IPS-11a (cell line): ENCODE results near the gene PSMD8.
"Not testable (repeated sequence)": the region's sequence is repeated elsewhere in the genome, so short reads cannot be mapped to it uniquely, and the experiment has no call there.

Experiments used
- H3K4me3 ChIP-seq: one replicate; pipeline ENCODE4 v1.5.1; 2013; ENCODE audit warnings: low read depth, low read length, control low read depth

PSMD8 gene

DNA sequence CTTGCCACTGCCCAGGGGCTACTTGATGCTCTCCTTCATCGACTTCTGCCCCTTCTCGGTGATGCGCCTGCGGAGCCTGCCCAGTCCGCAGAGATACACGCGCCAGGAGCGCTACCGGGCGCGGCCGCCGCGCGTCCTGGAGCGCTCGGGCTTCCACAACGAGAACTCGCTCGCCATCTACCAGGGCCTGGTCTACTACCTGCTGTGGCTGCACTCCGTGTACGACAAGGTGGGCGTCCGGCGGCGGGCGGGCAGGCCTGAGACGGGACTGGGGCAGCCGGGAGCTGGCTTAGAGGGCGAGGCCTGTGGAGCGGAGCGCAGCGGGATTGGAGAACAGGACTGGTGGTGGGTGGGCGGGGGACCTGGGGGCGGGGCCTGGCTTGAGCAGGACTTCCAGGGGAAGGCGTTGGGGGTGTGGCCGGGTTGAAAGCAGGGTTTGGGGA, 12.7 kb upstream of the PSMD8 start:
- peak overlapping the region; percentile 80 for H3K4me3 ChIP-seq

DNA sequence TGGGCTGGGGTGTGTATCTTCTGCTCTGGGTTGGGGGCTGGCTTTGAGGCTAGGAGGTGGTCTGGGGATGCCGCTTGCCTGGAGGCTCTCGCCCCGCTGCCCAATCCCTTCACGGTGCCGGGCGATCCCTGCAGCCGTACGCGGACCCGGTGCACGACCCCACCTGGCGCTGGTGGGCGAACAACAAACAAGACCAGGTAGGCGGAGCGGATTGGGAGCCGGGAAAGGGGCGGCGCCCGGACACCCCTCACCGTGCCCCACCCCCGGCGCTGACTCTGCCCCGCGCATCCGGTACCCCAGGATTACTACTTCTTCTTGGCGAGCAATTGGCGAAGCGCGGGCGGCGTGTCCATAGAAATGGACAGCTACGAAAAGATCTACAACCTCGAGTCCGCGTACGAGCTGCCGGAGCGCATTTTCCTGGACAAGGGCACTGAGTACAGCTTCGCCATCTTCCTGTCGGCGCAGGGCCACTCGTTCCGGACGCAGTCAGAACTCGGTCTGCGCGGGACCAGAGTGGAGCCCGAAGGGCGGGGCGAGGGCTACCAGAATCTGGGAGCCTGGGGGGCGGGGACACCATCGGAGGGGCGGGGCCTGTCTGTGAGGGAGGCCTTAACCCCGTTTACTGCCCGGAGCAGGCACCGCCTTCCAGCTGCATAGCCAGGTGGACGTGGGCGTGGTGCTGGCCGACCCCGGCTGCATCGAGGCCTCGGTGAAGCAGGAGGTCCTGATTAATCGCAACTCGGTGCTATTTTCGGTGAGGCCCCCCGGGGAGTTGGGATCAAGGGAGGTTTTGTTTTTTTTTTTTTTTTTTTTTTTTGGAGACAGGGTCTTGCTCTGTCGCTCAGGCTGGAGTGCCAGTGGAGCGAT, 12.1 kb upstream of the PSMD8 start:
- peak overlapping the region; percentile 80 for H3K4me3 ChIP-seq

GRCh38 chr19:38362946-38363688, 11.3 kb upstream of the PSMD8 start:
- not testable (repeated sequence) for H3K4me3 ChIP-seq

- H3K4me3 ChIP-seq: no peak overlapping the region
Measured at GRCh38 chr19:38367041-38367440, 7.3 kb upstream of the PSMD8 start.

GRCh38 chr19:38369584-38369983, 4.8 kb upstream of the PSMD8 start:
- no peak overlapping the region for H3K4me3 ChIP-seq

DNA sequence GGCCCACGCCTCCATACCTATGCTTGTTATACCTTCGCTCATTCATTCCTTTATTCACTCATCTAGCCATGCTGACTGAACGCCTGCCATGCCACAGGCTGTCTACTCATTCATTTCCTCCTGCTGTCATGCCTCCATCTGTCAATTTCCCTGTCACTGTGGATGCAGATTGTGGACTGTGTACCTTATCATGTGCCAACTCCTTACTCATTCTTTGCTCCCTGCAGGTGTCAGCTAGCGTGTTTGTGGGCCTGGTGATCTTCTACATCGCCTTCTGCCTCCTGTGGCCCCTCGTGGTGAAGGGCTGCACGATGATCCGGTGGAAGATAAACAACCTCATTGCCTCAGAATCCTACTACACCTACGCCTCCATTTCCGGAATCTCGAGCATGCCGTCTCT, 4.1 kb upstream of the PSMD8 start:
- no peak overlapping the region for H3K4me3 ChIP-seq

DNA sequence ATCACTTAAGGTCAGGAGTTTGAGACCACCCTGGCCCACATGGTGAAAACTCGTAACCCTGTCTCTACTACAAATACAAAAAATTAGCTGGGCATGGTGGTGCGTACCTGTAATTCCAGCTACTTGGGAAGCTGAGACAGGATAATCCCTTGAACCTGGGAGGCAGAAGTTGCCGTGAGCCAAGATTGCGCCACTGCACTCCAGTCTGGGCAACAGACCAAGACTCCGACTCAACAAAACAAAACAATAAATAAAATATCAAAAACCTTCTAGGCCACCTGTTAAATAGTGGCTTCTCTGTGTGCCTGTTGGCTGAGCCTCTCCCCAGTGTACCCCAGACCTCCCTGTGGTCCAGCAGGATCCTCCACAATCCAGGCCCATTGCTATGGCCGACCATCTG, 3.3 kb upstream of the PSMD8 start:
- H3K4me3 ChIP-seq: no peak overlapping the region

DNA sequence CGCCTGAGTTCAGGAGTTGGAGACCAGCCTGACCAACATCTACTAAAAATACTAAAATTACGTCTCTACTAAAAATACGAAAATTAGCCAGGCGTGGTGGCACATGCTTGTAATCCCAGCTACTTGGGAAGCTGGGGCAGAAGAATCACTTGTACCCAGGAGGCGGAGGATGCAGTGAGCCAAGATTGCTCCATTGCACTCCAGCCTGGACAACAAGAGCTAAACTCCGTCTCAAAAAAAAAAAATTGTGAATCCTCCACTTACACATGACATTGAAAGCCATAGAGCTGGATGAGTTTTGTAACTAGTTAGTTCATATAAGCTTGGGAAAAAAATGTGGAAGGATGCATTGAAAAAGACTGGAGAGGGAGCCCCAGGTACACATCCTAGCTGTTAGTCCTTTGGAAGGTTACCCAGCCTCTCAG, 452 bp upstream of the PSMD8 start:
- H3K4me3 ChIP-seq: peak overlapping the region; percentile 25

GRCh38 chr19:38375098-38375493, 725 bp downstream of the PSMD8 start:
- peak overlapping the region; percentile 93 for H3K4me3 ChIP-seq

GRCh38 chr19:38375748-38376147, 1.4 kb downstream of the PSMD8 start:
- H3K4me3 ChIP-seq: peak overlapping the region; percentile 93

DNA sequence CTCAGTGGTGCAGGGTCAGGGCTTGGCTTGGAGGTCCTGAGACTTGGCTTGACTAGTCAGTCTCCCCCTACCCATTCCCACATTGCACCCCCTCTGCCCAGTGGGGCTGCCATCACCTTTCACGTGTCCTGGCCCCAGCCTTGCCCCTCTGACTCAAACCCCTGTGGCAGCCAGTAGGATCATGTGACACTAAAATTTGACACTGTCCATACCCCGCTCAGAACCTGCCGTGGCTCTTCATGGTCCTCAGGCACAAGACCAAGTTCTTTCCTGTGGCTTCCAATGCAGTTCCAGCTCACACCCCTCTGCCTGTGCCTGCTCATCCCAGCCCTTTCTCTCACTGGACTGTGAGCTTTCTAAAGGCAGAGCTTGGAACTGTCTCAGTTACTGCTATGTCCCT, 2.2 kb downstream of the PSMD8 start:
- H3K4me3 ChIP-seq: no peak overlapping the region

GRCh38 chr19:38377052-38377451, 2.7 kb downstream of the PSMD8 start:
- H3K4me3 ChIP-seq: no peak overlapping the region

GRCh38 chr19:38378866-38379265, 4.5 kb downstream of the PSMD8 start:
- H3K4me3 ChIP-seq: no peak overlapping the region

DNA sequence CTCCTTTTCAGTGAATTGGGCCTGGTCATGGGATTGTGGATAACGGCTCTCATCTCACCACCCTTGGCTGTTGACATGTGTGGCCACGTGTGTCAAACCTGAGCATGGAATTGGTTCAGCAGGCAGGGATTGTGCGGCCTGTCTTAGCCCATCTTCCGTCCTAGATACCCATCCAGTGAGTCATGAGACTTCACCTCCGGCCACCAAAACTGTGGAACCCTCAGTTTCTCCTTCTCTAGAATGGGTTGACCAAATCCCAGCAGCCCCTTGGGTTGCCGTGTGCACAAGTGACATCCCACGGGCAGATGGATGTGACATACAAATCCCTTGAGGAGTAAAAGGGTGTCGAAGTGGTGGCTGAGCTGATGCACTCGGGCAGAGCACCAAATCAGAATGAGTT, 6.8 kb downstream of the PSMD8 start:
- H3K4me3 ChIP-seq: no peak overlapping the region

DNA sequence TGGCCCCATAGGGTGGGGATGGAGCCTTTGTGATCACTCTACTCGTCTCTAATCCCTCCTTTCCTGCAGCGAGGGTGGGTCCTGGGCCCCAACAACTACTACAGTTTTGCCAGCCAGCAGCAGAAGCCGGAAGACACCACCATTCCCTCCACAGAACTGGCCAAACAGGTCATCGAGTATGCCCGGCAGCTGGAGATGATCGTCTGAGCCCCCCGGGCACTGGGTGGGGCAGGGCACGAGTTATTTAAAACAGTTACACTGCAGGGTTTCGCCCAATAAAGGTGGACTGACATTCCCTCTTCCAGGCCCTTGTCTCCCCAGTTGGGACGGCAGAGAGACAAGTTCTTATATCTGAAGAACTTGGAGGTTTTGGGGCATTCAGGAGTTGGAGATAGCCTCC, 8.8 kb downstream of the PSMD8 start:
- H3K4me3 ChIP-seq: no peak overlapping the region

DNA sequence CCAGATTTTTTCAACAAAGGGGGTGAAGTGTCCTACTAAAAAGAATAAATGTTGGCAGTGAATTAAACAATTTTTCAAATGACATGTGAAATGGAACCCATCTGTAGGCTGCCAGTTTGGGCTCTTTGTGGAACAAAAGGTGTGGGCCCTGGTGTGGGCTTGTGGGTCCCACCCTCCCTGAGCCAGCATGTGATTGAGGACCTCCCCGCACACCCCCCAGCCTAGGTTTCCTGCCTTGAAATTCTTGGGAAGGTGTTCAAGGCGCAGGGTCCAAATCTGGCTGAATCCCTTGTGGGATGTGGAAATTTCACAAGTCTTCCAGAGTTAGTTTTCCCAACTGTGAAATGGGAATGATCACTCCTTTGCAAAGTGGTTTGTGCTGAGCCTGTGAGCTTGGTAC, 9.4 kb downstream of the PSMD8 start:
- no peak overlapping the region for H3K4me3 ChIP-seq

- no peak overlapping the region for H3K4me3 ChIP-seq
Measured at GRCh38 chr19:38384209-38385027, 10.0 kb downstream of the PSMD8 start.

GRCh38 chr19:38385057-38385803, 10.9 kb downstream of the PSMD8 start:
- no peak overlapping the region for H3K4me3 ChIP-seq

DNA sequence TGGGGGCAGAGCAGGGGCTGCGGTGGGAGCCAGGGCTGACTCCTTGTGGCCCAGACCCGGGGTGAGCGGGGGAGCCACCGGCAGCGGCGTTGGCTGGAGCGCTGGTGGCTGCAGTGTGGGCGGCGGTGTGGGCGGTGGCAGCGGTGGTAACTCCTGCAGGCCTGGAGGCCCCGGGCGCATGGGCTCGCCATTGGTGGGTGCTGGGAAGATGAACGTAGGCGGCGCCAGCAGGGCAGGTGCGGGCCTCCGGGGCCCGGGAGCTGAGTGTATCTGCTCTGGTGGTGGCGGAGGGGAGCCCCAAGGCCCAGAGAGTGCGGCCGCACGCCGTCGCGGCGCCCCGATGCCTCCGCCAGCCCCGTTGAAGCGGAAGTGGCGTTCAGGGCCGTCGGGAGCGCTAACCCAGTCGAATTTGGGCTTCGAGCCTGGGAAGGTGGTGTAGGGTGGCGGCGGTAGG, 11.5 kb downstream of the PSMD8 start:
- H3K4me3 ChIP-seq: no peak overlapping the region

DNA sequence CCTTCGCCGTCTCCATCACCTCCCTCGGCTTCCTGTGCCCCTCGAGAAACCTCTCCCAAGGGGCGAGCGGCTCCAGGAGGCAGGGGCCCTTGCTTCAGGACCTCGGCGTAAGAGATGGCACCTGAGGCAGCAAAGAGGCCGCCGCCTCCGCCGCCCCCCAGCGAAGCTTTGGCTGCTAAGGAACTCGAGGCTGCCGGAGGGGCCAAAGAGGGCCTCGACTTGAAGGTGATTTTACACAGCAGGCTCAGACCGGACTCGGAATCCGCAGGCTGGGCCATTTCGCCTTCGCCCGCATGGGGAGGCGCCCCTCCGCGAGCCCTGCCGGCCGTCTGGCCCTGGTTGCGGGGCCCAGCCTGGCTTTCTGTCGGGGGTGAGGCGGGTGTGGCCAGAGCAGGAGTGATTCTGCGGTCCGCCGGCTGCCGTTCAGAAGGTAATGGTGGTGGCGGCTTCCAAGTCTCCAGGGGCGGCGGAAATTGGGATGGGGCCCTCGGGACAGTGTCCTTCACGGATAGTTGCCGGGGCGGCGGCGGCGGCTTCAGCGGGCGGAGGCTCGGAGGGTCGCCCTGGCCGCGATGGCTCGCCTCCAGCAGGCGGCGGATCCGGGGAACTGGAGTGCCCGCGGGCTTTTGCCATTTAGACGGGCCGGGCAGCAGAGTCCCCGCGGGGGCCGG, 12.1 kb downstream of the PSMD8 start:
- H3K4me3 ChIP-seq: no peak overlapping the region
